CD8-positive, alpha-beta memory T cell (primary cell): ENCODE data around the gene G6PC3. TPM values are rescaled to one million over a fixed set of nuclear protein-coding genes. Genes with fewer than 3 reads are reported as not detected.

Source experiments
- CTCF ChIA-PET: fragments of 350-600 bp; sonication (Branson Sonifier 250); formaldehyde crosslinking; loops from one replicate; lab custom pipeline; 2021; ENCODE audit warnings: antibody characterized with exemption; lab: Charles Lee
- POLR2A ChIA-PET: fragments of 350-600 bp; sonication (Branson Sonifier 250); formaldehyde crosslinking; loops from one replicate; lab custom pipeline; 2021; ENCODE audit warnings: antibody characterized with exemption; lab: Charles Lee
- DNase-seq, 5 donors: peaks; one replicate each; pipeline versions ENCODE4 v3.0.0 to v3.0.0-alpha.2; 2020 to 2022; ENCODE audit warnings: mixed read lengths in 1 of 5
- H3K27ac ChIP-seq: one replicate; pipeline ENCODE4 v1.7.0; 2013; ENCODE audit warnings: low read depth, mild to moderate bottlenecking, low read length, moderate library complexity
- H3K27me3 ChIP-seq: 2 replicates; pipeline ENCODE4 v1.7.0; 2013; ENCODE audit warnings: low read length, mild to moderate bottlenecking; ENCODE audit not compliant: insufficient read depth, poor library complexity, severe bottlenecking
- H3K36me3 ChIP-seq: 2 replicates; pipeline ENCODE4 v1.7.0; 2013; ENCODE audit warnings: mild to moderate bottlenecking, low read length, moderate library complexity; ENCODE audit not compliant: insufficient read depth
- H3K4me1 ChIP-seq: 2 replicates; pipeline ENCODE4 v1.7.0; 2013; ENCODE audit warnings: mild to moderate bottlenecking, low read length, moderate library complexity; ENCODE audit not compliant: insufficient read depth
- H3K4me3 ChIP-seq: 2 replicates; pipeline ENCODE4 v1.7.0; 2013; ENCODE audit warnings: mild to moderate bottlenecking, low read length
- H3K9me3 ChIP-seq: 2 replicates; pipeline ENCODE4 v1.7.0; 2013; ENCODE audit warnings: mild to moderate bottlenecking, low read length
- H3K27ac Mint-ChIP-seq, 8 donors: one replicate each; pipeline ENCODE4 v1.8.0; 2020 to 2021; ENCODE audit warnings: mixed read lengths in 8 of 8, mild to moderate bottlenecking in 6 of 8, inconsistent platforms in 3 of 8, moderate library complexity in 3 of 8
- H3K27me3 Mint-ChIP-seq, 2 donors: one replicate each; pipeline ENCODE4 v1.8.0; 2020 to 2021; ENCODE audit warnings: mixed read lengths in 2 of 2, mild to moderate bottlenecking in 1 of 2, moderate library complexity in 1 of 2
- H3K36me3 Mint-ChIP-seq, 3 donors: one replicate each; pipeline ENCODE4 v1.8.0; 2020 to 2021; ENCODE audit warnings: mixed read lengths in 3 of 3, inconsistent platforms in 1 of 3, mild to moderate bottlenecking in 1 of 3
- H3K4me1 Mint-ChIP-seq, 3 donors: one replicate each; pipeline ENCODE4 v1.8.0; 2020 to 2021; ENCODE audit warnings: mixed read lengths in 3 of 3, inconsistent platforms in 1 of 3, mild to moderate bottlenecking in 1 of 3
- H3K4me3 Mint-ChIP-seq, 7 donors: one replicate each; pipeline ENCODE4 v1.8.0; 2020 to 2021; ENCODE audit warnings: mixed read lengths in 7 of 7, mild to moderate bottlenecking in 6 of 7, moderate library complexity in 4 of 7, inconsistent platforms in 2 of 7
- H3K9me3 Mint-ChIP-seq, 5 donors: one replicate each; pipeline ENCODE4 v1.8.0; 2020 to 2022; ENCODE audit warnings: mixed read lengths in 5 of 5, mild to moderate bottlenecking in 3 of 5, moderate library complexity in 2 of 5, inconsistent platforms in 1 of 5
- polyA plus RNA-seq: library from polyadenylated mRNA; unstranded; fragments of 300-500 nt; fragmentation: Illumina TruSeq; gene quantifications from one replicate; pipeline ENCODE4 v1.2.3, GENCODE V29; 2021
- total RNA-seq, 2 experiments: library from RNA; stranded (reverse); gene quantifications; one replicate each; pipeline ENCODE4 v1.2.3, GENCODE V29; 2021

Gene G6PC3
- total and polyA plus RNA-seq, 3 experiments from 2014 or later, result 27.0 to 38.3 (median 37.1) TPM

GRCh38 chr17:44063704-44064639 lies 6.6 kb upstream of the G6PC3 start:
- peak overlapping the region; percentile 2 to 89 (median 58) for H3K27ac Mint-ChIP-seq
- no peak for DNase-seq
- H3K4me3 ChIP-seq, result no peak overlapping the region
- POLR2A ChIA-PET, result interaction anchor here (0.7 kb wide), 1 partner anchor 58 kb away, joined by 3 read pairs; no protein-coding TSS in a partner anchor
- H3K4me3 Mint-ChIP-seq, result peak overlapping the region in 5 of 7 donors; percentile 23 to 71 (median 62)
- peaks cover 3% of the 10 kb centered on the region for H3K36me3 ChIP-seq
- peaks cover 0 to 3% of the 10 kb centered on the region in 2 donors for H3K27me3 Mint-ChIP-seq
- H3K9me3 ChIP-seq, result no peaks in the 10 kb centered on the region
- H3K27me3 ChIP-seq, result no peaks in the 10 kb centered on the region
- peaks cover 3 to 52% (median 12%) of the 10 kb centered on the region in 3 donors for H3K36me3 Mint-ChIP-seq
- CTCF ChIA-PET, result no interaction called here
- H3K4me1 Mint-ChIP-seq, result peaks cover 44 to 75% (median 61%) of the 10 kb centered on the region in 3 donors
- no peak overlapping the region for H3K27ac ChIP-seq
- H3K9me3 Mint-ChIP-seq, result no peaks in the 10 kb centered on the region
- peaks cover 21% of the 10 kb centered on the region for H3K4me1 ChIP-seq

GRCh38 chr17:44065668-44066203 lies 4.8 kb upstream of the G6PC3 start:
- no peaks in the 10 kb centered on the region for H3K9me3 Mint-ChIP-seq
- POLR2A ChIA-PET, result interaction anchor here (0.6 to 1.5 kb wide), 3 partner anchors 58 to 102 kb away, joined by 3 read pairs; partner anchors contain the start of gene HDAC5
- H3K36me3 ChIP-seq, result peaks cover 3% of the 10 kb centered on the region

DNA sequence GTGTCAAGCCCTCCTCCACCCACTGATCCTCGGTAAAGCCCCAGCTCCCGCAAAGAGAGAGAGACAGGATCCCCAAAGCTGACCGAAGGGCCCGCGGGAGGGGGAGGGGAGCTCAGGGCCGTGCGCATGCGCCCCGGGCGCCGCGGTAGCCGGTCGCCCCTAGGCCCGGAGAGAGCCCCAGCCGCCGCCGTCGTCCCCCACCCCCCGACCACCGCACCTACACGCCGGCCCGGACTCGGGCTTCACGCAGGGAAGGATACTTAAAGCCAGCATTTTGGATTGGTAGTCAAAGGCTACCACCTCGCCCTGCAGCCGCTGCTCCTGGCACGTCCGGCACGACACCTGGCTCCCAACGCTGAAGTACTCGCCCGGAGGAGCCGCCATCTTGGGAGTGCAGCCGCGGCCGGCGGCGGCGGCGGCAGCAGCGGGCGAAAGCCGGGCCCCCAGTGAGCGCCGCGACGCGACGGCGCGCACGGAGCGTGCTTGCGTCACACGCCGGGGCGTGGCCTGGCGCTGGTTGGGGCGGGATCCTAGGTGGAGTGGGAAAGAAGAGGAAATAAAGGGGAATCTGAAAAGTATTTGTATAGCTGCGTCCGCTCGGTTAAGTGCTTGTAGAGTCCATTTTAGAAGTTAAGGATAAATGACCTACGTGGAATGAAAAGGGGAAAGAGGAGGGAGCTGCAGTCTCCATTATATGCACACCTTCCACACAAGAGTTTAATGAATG lies 4.2 kb upstream of the G6PC3 start, which contains the start of gene LSM12:
Gene LSM12 (minus strand): TSS at position 468 of the 727 bp plus-strand sequence. CDS start 84 bp downstream, at position 384.
- Mint-ChIP-seq H3K4me3 (peak within 1 kb of the TSS; percentile 89 to 96 (median 92)), H3K27me3 (peaks cover 0 to 3% of the 10 kb centered on the region in 2 donors), H3K9me3 (no peaks in the 10 kb centered on the region), H3K4me1 (peaks cover 43 to 69% (median 59%) of the 10 kb centered on the region in 3 donors), H3K36me3 (peaks cover 3 to 43% (median 5%) of the 10 kb centered on the region in 3 donors), H3K27ac (peak within 1 kb of the TSS; percentile 85 to 99 (median 96))
- H3K4me1 ChIP-seq, result peaks cover 31% of the 10 kb centered on the region
- no peaks in the 10 kb centered on the region for H3K27me3 ChIP-seq
- ChIA-PET POLR2A (interaction anchor here (0.6 to 1.5 kb wide), 2 partner anchors 57 to 102 kb away, joined by 3 read pairs; partner anchors contain the start of gene HDAC5), CTCF (interaction anchor here (1.2 kb wide), 2 partner anchors 57 to 127 kb away, joined by 3 to 4 read pairs; partner anchors contain the start of gene HDAC5)
- peaks cover 3% of the 10 kb centered on the region for H3K36me3 ChIP-seq
- no peaks in the 10 kb centered on the region for H3K9me3 ChIP-seq
- peak within 1 kb of the TSS; percentile 74 for H3K27ac ChIP-seq
- peak; percentile 84 to 91 (median 87) for DNase-seq
- peak within 1 kb of the TSS; percentile 86 for H3K4me3 ChIP-seq

More at GRCh38 chr17:44065668-44066203, 4.8 kb upstream of the G6PC3 start:
- peak in 2 of 5 donors; percentile 8 to 30 for DNase-seq
- H3K27me3 ChIP-seq, result no peaks in the 10 kb centered on the region
- peaks cover 25% of the 10 kb centered on the region for H3K4me1 ChIP-seq
- CTCF ChIA-PET, result interaction anchor here (1.2 kb wide), 2 partner anchors 58 to 126 kb away, joined by 3 to 4 read pairs; partner anchors contain the start of gene HDAC5
- H3K27ac ChIP-seq, result peak overlapping the region; percentile 74
- H3K4me3 ChIP-seq, result peak overlapping the region; percentile 86
- Mint-ChIP-seq H3K27ac (peak overlapping the region; percentile 83 to 99 (median 94)), H3K4me1 (peaks cover 39 to 66% (median 55%) of the 10 kb centered on the region in 3 donors), H3K27me3 (peaks cover 0 to 3% of the 10 kb centered on the region in 2 donors), H3K36me3 (peaks cover 3 to 42% (median 5%) of the 10 kb centered on the region in 3 donors), H3K4me3 (peak overlapping the region; percentile 89 to 96 (median 92))
- H3K9me3 ChIP-seq, result no peaks in the 10 kb centered on the region

- H3K27ac Mint-ChIP-seq, result peak overlapping the region in 6 of 8 donors; percentile 47 to 98 (median 76)
- H3K27me3 Mint-ChIP-seq, result peaks cover 0 to 3% of the 10 kb centered on the region in 2 donors
- peak overlapping the region in 6 of 7 donors; percentile 89 to 96 (median 91) for H3K4me3 Mint-ChIP-seq
- H3K9me3 Mint-ChIP-seq, result no peaks in the 10 kb centered on the region
- Histone ChIP-seq H3K27ac (peak overlapping the region; percentile 74), H3K9me3 (no peaks in the 10 kb centered on the region), H3K36me3 (no peaks in the 10 kb centered on the region), H3K27me3 (no peaks in the 10 kb centered on the region), H3K4me3 (peak overlapping the region; percentile 86), H3K4me1 (peaks cover 38% of the 10 kb centered on the region)
- H3K36me3 Mint-ChIP-seq, result peaks cover 0 to 34% (median 2%) of the 10 kb centered on the region in 3 donors
- CTCF ChIA-PET, result no interaction called here
- DNase-seq, result no peak
- POLR2A ChIA-PET, result no interaction called here
- peaks cover 42 to 67% (median 59%) of the 10 kb centered on the region in 3 donors for H3K4me1 Mint-ChIP-seq
Measured at GRCh38 chr17:44067545-44067940, 3.0 kb upstream of the G6PC3 start.

GRCh38 chr17:44069974-44070454 lies 521 bp upstream of the G6PC3 start:
- peak overlapping the region; percentile 77 for H3K4me3 ChIP-seq
- H3K9me3 Mint-ChIP-seq, result no peaks in the 10 kb centered on the region
- no peak for DNase-seq

GRCh38 chr17:44071198-44071520 lies 624 bp downstream of the G6PC3 start:
- DNase-seq, result no peak
- Histone ChIP-seq H3K4me3 (peak overlapping the region; percentile 77), H3K4me1 (peaks cover 29% of the 10 kb centered on the region), H3K36me3 (peaks cover under 1% of the 10 kb centered on the region), H3K27me3 (no peaks in the 10 kb centered on the region), H3K9me3 (no peaks in the 10 kb centered on the region), H3K27ac (peak overlapping the region; percentile 54)
- POLR2A ChIA-PET, result interaction anchor here (0.8 to 1.6 kb wide), 2 partner anchors 52 to 127 kb away, joined by 4 read pairs; partner anchors contain the start of gene HDAC5
- peak overlapping the region; percentile 94 to 97 (median 97) for H3K27ac Mint-ChIP-seq
- H3K9me3 Mint-ChIP-seq, result no peaks in the 10 kb centered on the region
- CTCF ChIA-PET, result no interaction called here
- H3K4me3 Mint-ChIP-seq, result peak overlapping the region; percentile 91 to 98 (median 94)
- peaks cover 0 to 1% of the 10 kb centered on the region in 2 donors for H3K27me3 Mint-ChIP-seq
- peaks cover 0 to 24% (median 0%) of the 10 kb centered on the region in 3 donors for H3K36me3 Mint-ChIP-seq
- peaks cover 32 to 49% (median 36%) of the 10 kb centered on the region in 3 donors for H3K4me1 Mint-ChIP-seq

More at GRCh38 chr17:44069974-44070454, 521 bp upstream of the G6PC3 start:
- ChIA-PET CTCF (no interaction called here), POLR2A (interaction anchor here (0.6 to 0.7 kb wide), 3 partner anchors 53 to 257 kb away, joined by 4 to 11 read pairs (median 6); no protein-coding TSS in a partner anchor)
- peaks cover 0 to 19% (median 0%) of the 10 kb centered on the region in 3 donors for H3K36me3 Mint-ChIP-seq
- peak overlapping the region; percentile 91 to 98 (median 94) for H3K4me3 Mint-ChIP-seq
- Histone ChIP-seq H3K27ac (peak overlapping the region; percentile 54), H3K36me3 (no peaks in the 10 kb centered on the region), H3K4me1 (peaks cover 38% of the 10 kb centered on the region), H3K9me3 (no peaks in the 10 kb centered on the region), H3K27me3 (no peaks in the 10 kb centered on the region)
- peaks cover 0 to 3% of the 10 kb centered on the region in 2 donors for H3K27me3 Mint-ChIP-seq
- H3K4me1 Mint-ChIP-seq, result peaks cover 38 to 57% (median 45%) of the 10 kb centered on the region in 3 donors
- peak overlapping the region; percentile 85 to 97 (median 97) for H3K27ac Mint-ChIP-seq

GRCh38 chr17:44071772-44072171 lies 1.2 kb downstream of the G6PC3 start:
- no peak for DNase-seq
- Mint-ChIP-seq H3K4me3 (peak overlapping the region; percentile 22 to 95 (median 85)), H3K36me3 (peaks cover 0 to 28% (median 0%) of the 10 kb centered on the region in 3 donors), H3K4me1 (peaks cover 31 to 45% (median 32%) of the 10 kb centered on the region in 3 donors), H3K27ac (peak overlapping the region; percentile 10 to 97 (median 84)), H3K27me3 (no peaks in the 10 kb centered on the region), H3K9me3 (no peaks in the 10 kb centered on the region)
- ChIA-PET CTCF (no interaction called here), POLR2A (interaction anchor here (1.6 kb wide), 1 partner anchor 52 kb away, joined by 4 read pairs; the partner anchor contains the start of gene HDAC5)
- Histone ChIP-seq H3K27me3 (no peaks in the 10 kb centered on the region), H3K36me3 (peaks cover 6% of the 10 kb centered on the region), H3K27ac (peak overlapping the region; percentile 6), H3K9me3 (no peaks in the 10 kb centered on the region), H3K4me3 (no peak overlapping the region), H3K4me1 (peaks cover 27% of the 10 kb centered on the region)
